ENCODE data around the gene NOTCH2.
A peak's percentile ranks its signal among the peaks of the same experiment; 100 is the strongest.
"Not testable (repeated sequence)": the region's sequence is repeated elsewhere in the genome, so short reads cannot be mapped to it uniquely, and the experiment has no call there.

NOTCH2 gene

GRCh38 chr1:120069067-120069919, at the start of gene NOTCH2:
Gene NOTCH2 (minus strand): TSS chr1:120069662. CDS start chr1:120069406, 256 bp downstream.
- peak; percentile 26 for DNase-seq (ENCODE audit: low spot score)

GRCh38 chr1:120117371-120118177, 48.1 kb upstream of the NOTCH2 start:
- DNase-seq (ENCODE audit: low spot score), result not testable (repeated sequence)

GRCh38 chr1:120116094-120116493, 46.6 kb upstream of the NOTCH2 start:
- DNase-seq (ENCODE audit: low spot score), result not testable (repeated sequence)

- not testable (repeated sequence) for DNase-seq (ENCODE audit: low spot score)
Observed at GRCh38 chr1:120113134-120113533, 43.7 kb upstream of the NOTCH2 start.

GRCh38 chr1:120112212-120112611, 42.8 kb upstream of the NOTCH2 start:
- not testable (repeated sequence) for DNase-seq (ENCODE audit: low spot score)

DNA sequence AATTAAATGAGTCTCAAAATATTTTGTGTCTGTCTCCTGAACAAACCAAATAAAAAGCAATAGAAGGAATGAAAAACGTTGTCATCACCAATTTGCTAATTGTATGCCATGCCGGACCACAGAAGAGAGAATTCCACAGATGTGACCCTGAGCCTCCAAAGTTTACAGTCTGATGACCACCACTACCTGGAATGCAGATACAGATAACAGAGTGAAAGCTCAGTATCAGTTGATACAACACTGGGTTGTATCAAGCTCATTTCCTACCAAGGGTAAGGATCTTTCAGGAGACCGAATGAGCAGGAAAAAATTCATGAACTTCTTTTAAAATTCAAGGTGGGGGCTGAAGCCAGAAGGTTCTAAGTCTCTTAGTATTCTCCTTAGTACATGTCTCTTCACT, 42.3 kb upstream of the NOTCH2 start:
- not testable (repeated sequence) for DNase-seq (ENCODE audit: low spot score)

DNA sequence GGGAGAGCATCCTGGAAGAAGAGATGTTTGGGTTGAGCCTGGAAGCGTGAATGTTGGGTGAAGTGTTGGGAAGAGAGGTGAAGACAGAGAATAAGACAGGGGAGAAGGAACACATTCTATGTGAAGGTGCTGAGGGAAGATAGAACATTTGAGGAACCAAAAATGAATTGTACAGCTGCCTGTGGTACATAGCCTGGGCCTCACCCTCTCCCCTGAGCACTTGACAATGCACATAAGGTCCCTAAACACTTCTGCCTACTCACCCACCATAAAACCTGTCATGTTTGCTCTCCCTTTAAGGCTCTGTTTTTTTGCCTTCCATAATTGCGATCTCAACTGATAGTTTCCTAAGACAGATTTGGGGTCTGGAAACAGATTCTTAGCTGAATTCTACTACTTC, 41.5 kb upstream of the NOTCH2 start:
- DNase-seq (ENCODE audit: low spot score), result not testable (repeated sequence)

DNA sequence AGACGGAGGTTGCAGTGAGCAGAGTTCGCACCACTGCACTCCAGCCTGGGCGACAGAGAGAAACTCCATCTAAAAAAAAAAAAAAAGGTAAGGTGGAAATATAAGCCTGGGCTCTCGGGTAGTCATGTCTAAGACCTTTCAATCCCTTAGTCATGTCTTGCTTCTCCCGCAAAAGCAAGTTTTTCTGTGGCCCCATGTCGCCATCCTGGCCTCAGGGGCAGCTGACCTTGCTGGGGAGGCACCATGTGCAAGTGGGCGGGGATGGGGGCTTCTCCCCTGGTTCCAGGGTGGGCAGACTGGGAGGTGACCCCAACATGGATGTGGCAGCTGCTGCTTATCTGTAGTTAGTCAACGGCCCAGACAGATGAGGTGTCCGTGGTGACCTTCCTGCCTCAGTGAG, 40.2 kb upstream of the NOTCH2 start:
- not testable (repeated sequence) for DNase-seq (ENCODE audit: low spot score)

GRCh38 chr1:120109180-120109579, 39.7 kb upstream of the NOTCH2 start:
- not testable (repeated sequence) for DNase-seq (ENCODE audit: low spot score)

DNA sequence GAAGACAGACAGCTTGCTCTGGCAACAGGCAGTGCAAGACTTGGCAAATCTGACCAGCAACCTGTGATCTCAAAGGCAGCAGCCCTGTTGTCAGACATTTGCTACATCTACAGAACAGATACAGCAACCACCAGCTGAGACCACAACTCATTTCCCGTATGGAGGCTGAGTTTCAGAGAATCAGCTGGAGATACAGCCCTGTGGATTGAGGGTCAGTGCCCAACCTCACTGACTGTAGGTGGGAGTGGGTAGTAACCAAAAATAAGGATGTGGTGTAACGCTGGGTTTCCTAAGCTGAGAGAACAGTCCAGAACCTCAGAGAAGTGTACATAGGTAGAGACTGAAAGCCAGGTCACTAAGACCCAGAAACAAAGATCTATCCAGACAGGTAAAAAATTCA, 35.8 kb upstream of the NOTCH2 start:
- not testable (repeated sequence) for DNase-seq (ENCODE audit: low spot score)

DNA sequence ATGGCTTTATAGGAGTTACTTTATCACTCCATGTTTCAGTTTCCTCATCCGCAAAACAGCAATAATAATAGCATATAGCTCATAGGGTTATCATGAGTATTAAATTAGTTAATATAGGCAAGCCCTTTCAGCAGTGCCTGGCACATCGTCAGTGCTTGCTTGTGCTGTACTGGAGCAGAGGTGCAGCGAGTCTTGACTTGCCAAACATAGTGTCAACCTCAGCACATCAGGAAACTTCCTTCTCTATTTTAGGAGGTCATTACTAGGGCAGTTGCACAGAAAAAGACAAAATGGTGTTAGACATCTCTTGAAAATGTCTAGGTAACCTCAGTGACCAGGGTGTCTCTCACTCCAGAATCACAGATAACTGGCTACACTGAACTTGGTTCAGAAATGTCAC, 34.3 kb upstream of the NOTCH2 start:
- not testable (repeated sequence) for DNase-seq (ENCODE audit: low spot score)

DNA sequence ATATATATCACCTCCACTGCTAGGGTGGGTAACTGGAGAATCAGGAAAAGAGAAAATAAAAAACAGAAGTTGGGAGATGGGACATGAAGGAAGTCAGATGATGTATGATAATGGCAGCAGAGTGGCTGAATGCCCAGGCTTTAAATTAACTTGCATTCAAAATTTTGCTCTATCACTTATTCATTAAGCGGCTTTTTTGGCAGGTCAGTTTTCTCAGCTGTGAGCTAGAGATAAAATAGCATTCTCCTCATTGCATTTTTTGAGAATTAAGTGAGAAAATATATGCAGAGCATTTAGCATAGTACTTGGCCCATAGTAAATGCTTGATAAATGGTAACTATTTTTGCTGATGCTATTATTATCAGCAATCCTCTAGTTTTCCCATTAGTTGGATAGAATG, 32.1 kb upstream of the NOTCH2 start:
- not testable (repeated sequence) for DNase-seq (ENCODE audit: low spot score)

GRCh38 chr1:120100590-120100989, 31.1 kb upstream of the NOTCH2 start:
- DNase-seq (ENCODE audit: low spot score), result not testable (repeated sequence)

GRCh38 chr1:120098986-120099759, 29.7 kb upstream of the NOTCH2 start:
- DNase-seq (ENCODE audit: low spot score), result not testable (repeated sequence)

DNA sequence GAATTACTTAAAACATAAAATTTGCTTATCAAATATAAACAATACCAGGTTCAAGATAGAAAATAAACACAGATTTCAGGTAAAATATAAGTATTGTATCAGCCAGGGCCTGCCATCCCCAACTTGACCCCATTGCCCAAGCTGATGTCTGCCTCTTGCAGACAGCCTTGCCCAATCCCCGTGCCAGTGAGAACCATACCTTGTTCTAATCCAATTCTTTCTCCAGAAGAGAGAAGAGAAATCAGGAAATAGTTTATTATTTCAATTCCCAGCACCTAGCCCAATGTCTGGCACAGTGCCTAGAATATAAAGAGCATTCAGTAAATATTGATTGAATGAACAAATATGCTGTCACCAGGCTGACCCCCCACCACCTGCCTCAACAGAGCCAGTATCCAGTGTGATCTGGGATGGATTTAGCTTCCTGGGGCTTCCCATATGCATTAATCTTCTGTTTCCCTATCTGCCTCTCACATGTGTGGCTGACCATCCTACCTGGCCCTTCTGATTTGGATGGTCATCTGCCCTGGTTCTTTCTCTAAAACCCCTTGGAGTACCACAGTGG, 27.6 kb upstream of the NOTCH2 start:
- not testable (repeated sequence) for DNase-seq (ENCODE audit: low spot score)

DNA sequence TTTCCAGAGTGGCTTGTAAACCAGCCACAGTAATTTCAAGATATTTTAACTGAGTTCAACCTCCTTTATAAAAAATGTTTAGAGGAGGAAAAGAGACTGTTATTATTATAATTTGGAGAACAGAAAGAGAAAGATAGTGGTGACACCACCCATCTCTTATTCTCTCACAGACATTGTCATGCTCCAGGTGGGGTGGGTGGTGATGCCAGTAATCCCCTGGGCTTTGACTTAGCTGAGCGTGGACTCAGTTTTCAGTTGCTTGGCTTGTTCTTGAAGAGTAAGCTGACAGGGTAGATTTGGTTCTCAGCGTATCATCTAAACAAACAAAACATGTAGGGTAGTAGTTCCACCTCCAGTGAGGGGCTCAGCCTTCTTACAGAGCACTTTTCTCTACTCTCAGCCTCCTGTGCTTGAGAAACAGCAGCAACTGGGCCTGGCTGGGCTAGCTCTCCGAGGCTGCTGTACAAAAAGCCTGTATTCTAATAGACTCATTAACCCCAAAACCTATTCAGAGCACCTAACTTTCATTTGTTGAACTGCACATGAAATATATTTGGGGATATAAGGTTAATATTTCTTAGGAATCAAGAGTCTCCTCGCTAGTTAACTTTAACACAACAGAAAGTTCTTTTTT, 24.2 kb upstream of the NOTCH2 start:
- DNase-seq (ENCODE audit: low spot score), result not testable (repeated sequence)

DNA sequence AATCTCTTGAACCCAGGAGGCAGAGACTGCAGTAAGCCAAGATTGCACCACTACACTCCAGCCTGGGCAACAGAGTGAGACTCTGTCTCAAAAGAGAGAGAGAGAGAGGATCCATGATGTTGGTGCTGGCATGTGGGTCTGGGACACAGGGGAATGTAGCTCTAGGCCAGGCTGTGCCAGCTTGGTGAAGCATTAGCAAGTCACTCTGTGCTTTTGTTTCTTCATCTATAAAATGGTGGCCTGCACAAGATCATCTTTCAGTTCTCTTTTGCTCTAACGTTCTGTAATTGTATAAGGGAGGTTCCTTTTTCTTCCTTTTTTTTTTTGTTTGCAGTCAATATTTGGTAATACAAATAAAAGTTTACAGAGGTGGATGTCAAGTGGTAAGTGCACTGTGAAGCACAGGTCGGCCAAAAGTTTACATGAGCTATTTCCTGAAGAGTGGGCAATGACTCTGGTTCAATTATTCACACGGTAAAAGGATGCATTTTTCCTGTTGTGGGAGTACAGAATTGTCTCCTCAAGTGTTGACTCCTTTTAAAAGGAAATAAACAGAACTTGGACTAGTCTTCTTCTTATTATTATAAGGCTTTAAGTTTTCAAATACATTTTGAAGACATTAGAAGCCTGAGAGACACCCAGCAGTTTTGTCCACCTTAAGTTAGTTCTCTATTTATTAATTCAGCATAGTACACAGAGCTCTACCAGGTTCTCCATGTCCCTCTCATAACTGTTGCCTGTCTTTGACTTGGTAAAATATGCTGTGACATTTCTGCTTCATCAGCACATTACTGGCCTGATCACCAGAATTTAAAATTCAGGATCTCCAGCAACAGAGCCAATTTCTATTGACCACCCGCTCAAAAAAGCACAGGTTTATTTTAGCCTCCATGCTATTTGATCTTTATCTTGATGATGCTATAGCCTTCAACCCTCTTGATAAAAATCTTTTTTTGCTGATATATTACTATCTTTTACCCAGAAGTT, 23.1 kb upstream of the NOTCH2 start:
- not testable (repeated sequence) for DNase-seq (ENCODE audit: low spot score)

DNA sequence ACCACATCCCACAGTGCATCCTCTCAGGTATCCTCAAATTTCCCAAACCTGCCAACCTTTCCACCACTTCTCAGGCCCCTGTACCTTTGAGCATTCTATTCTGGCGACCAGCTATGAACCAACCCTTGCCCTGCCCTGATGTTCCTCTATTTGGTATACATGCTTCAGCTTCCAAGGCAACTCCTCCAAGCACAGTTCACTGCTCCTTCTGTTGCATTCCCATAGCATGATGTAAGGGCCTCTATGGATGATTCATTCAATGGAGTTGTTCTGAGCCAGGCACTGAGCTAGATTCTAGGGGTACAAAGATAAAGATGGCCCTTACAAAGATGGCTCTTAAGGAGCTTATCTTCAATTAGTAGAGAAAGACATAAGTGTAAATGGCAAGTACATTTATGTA, 21.4 kb upstream of the NOTCH2 start:
- DNase-seq (ENCODE audit: low spot score), result not testable (repeated sequence)

DNA sequence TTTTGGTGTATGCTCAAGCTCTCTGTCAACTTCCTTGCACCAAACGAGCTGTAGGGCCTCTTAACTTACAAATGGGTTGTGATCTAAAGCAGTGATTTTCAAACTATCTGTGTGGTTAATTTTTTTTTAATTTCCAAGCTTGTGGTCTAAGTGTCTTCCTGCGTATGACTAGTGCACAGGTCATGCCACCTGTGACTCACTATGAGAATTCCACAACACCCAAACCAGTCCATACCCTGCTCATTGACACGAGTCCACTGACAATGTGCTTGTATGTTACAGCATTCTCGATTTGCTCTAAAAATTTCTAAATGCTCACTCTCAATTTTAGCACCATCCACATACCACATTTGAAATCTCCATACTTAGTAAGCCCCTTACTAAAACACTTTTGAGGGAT, 18.5 kb upstream of the NOTCH2 start:
- peak; percentile 45 for DNase-seq (ENCODE audit: low spot score)

DNA sequence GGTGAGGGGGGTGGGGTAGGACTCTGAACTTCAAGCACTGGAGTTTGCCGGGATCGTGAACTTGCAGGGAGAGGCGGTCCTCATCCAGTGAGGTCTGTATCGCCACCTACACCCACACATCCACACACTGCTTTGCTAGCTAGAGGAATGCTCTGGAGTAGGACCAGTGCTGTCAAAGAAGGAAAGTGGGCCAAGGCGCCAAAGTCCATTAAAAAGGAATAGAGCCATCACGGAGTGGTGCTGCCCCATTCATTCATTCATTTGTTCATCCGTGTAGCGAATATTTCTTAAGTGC, 405 bp upstream of the NOTCH2 start:
- DNase-seq (ENCODE audit: low spot score), result not testable (repeated sequence)
